ENCODE results near the gene MSH3.
"Not testable (repeated sequence)": the region's sequence is repeated elsewhere in the genome, so short reads cannot be mapped to it uniquely, and the experiment has no call there.

MSH3 gene

GRCh38 chr5:80884086-80884813, 229.8 kb downstream of the MSH3 start:
- H3K27me3 ChIP-seq (ENCODE audit: control insufficient read depth, insufficient read depth, low read length): no peaks in the 10 kb centered on the region
- H3K27ac ChIP-seq (ENCODE audit: low read length): no peak overlapping the region
- DNase-seq (ENCODE audit: low read depth, low spot score): no peak
- WGBS (ENCODE audit: insufficient coverage, insufficient read length): no CpG with 5 or more reads among the region's 3 CpGs
- no peak overlapping the region for H3K4me3 ChIP-seq (ENCODE audit: low read length)
- H3K4me1 ChIP-seq (ENCODE audit: control insufficient read depth, insufficient read depth, low read length): no peaks in the 10 kb centered on the region
- no peaks in the 10 kb centered on the region for H3K9me3 ChIP-seq (ENCODE audit: control insufficient read depth, insufficient read depth, low read length)
- H3K36me3 ChIP-seq (ENCODE audit: control insufficient read depth, insufficient read depth, low read length): no peaks in the 10 kb centered on the region

DNA sequence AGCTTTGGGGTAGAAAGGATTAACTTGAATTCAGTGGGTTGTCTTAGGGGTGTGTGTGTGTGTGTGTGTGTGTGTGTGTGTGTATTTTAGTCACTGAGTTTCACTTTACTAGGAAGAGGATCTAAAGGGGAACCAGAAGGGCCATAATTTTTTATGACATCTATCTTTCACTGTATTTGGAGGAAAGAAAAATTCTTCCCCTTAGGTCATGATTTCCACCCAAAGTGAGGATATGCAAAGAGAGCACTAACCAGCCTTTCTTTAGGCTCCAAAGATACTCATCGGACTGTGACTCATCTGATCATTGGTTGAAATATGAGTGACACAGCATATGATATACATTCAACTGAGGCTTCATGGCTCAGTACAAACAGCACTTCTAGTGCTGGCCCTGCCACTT, 230.5 kb downstream of the MSH3 start:
- Histone ChIP-seq H3K4me1 (ENCODE audit: control insufficient read depth, insufficient read depth, low read length) (no peaks in the 10 kb centered on the region), H3K27me3 (ENCODE audit: control insufficient read depth, insufficient read depth, low read length) (no peaks in the 10 kb centered on the region), H3K36me3 (ENCODE audit: control insufficient read depth, insufficient read depth, low read length) (no peaks in the 10 kb centered on the region), H3K4me3 (ENCODE audit: low read length) (no peak overlapping the region), H3K27ac (ENCODE audit: low read length) (no peak overlapping the region), H3K9me3 (ENCODE audit: control insufficient read depth, insufficient read depth, low read length) (no peaks in the 10 kb centered on the region)
- no CpG with 5 or more reads among the region's 1 CpG for WGBS (ENCODE audit: insufficient coverage, insufficient read length)
- no peak for DNase-seq (ENCODE audit: low read depth, low spot score)

DNA sequence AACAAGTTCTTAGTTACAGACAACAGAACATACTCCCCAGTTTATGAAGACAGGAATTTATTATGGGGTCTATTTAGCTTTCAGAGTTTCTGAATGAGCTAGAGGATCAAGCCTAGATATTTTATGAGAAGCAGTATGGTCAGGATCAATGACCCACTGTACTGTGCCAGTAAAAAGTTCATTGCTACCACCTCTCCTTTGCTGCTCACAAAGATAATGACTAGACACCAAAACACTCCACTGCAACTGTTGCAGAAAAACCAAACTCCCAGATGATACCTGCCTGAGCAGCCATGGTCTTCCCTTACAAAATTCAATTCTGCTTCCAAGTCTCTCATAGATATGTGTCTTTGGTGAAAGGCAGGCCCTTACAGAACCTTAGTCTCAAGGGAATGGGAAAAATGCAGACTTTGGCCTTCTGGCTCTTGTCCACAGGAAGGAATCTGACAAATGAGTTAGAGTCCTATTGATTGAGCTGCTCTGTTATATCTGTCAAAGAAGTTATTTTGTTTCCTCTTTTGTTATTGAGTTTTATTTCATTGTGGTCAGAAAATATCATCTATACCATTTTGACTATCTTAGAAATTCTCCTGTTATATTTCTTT, 231.0 kb downstream of the MSH3 start:
- H3K27ac ChIP-seq (ENCODE audit: low read length): no peak overlapping the region
- no peak overlapping the region for H3K4me3 ChIP-seq (ENCODE audit: low read length)
- H3K27me3 ChIP-seq (ENCODE audit: control insufficient read depth, insufficient read depth, low read length): no peaks in the 10 kb centered on the region
- H3K36me3 ChIP-seq (ENCODE audit: control insufficient read depth, insufficient read depth, low read length): no peaks in the 10 kb centered on the region
- H3K4me1 ChIP-seq (ENCODE audit: control insufficient read depth, insufficient read depth, low read length): no peaks in the 10 kb centered on the region
- DNase-seq (ENCODE audit: low read depth, low spot score): no peak
- H3K9me3 ChIP-seq (ENCODE audit: control insufficient read depth, insufficient read depth, low read length): no peaks in the 10 kb centered on the region

- no peak for DNase-seq (ENCODE audit: low read depth, low spot score)
- no peak overlapping the region for H3K4me3 ChIP-seq (ENCODE audit: low read length)
- H3K36me3 ChIP-seq (ENCODE audit: control insufficient read depth, insufficient read depth, low read length): no peaks in the 10 kb centered on the region
- H3K9me3 ChIP-seq (ENCODE audit: control insufficient read depth, insufficient read depth, low read length): no peaks in the 10 kb centered on the region
- no CpG with 5 or more reads among the region's 3 CpGs for WGBS (ENCODE audit: insufficient coverage, insufficient read length)
- no peaks in the 10 kb centered on the region for H3K4me1 ChIP-seq (ENCODE audit: control insufficient read depth, insufficient read depth, low read length)
- no peak overlapping the region for H3K27ac ChIP-seq (ENCODE audit: low read length)
- no peaks in the 10 kb centered on the region for H3K27me3 ChIP-seq (ENCODE audit: control insufficient read depth, insufficient read depth, low read length)
Measured at GRCh38 chr5:80894083-80894482, 239.6 kb downstream of the MSH3 start.

DNA sequence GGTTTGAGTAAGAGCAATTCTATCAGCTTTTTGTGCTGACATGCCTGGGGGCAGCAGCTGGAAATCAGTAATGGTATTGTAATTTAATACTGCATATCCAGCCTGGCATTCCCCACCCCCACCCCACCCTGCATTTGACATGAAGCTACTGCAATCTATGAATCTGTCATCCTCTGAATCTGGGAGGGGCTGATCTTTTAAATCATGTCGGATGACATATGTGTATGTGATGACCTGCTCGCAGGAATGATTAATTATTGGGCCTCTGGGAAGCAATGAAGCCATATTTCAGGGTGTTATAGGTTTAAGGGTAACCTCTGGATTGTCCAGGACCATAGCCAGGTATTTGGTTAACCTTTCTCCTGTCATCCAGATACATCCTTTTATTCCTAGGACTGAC, 241.1 kb downstream of the MSH3 start:
- WGBS (ENCODE audit: insufficient coverage, insufficient read length): no CpG with 5 or more reads among the region's 2 CpGs

DNA sequence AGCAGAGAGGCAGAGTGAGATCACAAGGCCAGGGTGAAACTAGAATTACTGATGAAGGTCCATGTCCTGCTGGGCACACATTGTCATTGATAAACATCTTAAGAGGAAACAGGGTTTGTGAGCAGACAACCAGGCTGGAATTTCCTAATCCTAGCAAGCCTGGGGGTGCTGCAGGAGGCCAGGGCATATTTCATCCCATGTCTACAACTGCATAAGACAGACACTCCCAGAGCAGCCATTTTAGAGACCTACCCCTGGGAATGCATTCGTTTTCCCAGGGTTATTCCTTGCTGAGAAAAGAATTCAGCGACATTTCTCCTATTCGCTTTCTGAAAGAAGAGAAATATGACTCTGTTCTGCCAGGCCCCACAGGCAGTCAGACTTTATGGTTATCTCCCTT, 248.2 kb downstream of the MSH3 start:
- no CpG with 5 or more reads among the region's 3 CpGs for WGBS (ENCODE audit: insufficient coverage, insufficient read length)
- H3K27ac ChIP-seq (ENCODE audit: low read length); H3K9me3 ChIP-seq (ENCODE audit: control insufficient read depth, insufficient read depth, low read length); H3K36me3 ChIP-seq (ENCODE audit: control insufficient read depth, insufficient read depth, low read length); H3K27me3 ChIP-seq (ENCODE audit: control insufficient read depth, insufficient read depth, low read length); H3K4me1 ChIP-seq (ENCODE audit: control insufficient read depth, insufficient read depth, low read length); DNase-seq (ENCODE audit: low read depth, low spot score); H3K4me3 ChIP-seq (ENCODE audit: low read length): not testable (repeated sequence)

More for the DNA sequence above, 241.1 kb downstream of the MSH3 start:
- H3K9me3 ChIP-seq (ENCODE audit: control insufficient read depth, insufficient read depth, low read length): no peaks in the 10 kb centered on the region
- H3K4me1 ChIP-seq (ENCODE audit: control insufficient read depth, insufficient read depth, low read length): no peaks in the 10 kb centered on the region
- no peaks in the 10 kb centered on the region for H3K36me3 ChIP-seq (ENCODE audit: control insufficient read depth, insufficient read depth, low read length)
- no peak for DNase-seq (ENCODE audit: low read depth, low spot score)
- H3K27ac ChIP-seq (ENCODE audit: low read length): no peak overlapping the region
- no peak overlapping the region for H3K4me3 ChIP-seq (ENCODE audit: low read length)
- H3K27me3 ChIP-seq (ENCODE audit: control insufficient read depth, insufficient read depth, low read length): no peaks in the 10 kb centered on the region

GRCh38 chr5:80904533-80905187, 250.2 kb downstream of the MSH3 start:
- no CpG with 5 or more reads among the region's 1 CpG for WGBS (ENCODE audit: insufficient coverage, insufficient read length)
- H3K4me3 ChIP-seq (ENCODE audit: low read length): no peak overlapping the region
- no peaks in the 10 kb centered on the region for H3K27me3 ChIP-seq (ENCODE audit: control insufficient read depth, insufficient read depth, low read length)
- no peaks in the 10 kb centered on the region for H3K4me1 ChIP-seq (ENCODE audit: control insufficient read depth, insufficient read depth, low read length)
- no peak for DNase-seq (ENCODE audit: low read depth, low spot score)
- no peak overlapping the region for H3K27ac ChIP-seq (ENCODE audit: low read length)
- H3K36me3 ChIP-seq (ENCODE audit: control insufficient read depth, insufficient read depth, low read length): no peaks in the 10 kb centered on the region
- no peaks in the 10 kb centered on the region; the same call in 1 of the 2 replicates for H3K9me3 ChIP-seq (ENCODE audit: control insufficient read depth, insufficient read depth, low read length)

GRCh38 chr5:80905405-80905804, 251.0 kb downstream of the MSH3 start:
- WGBS (ENCODE audit: insufficient coverage, insufficient read length): no CpG with 5 or more reads among the region's 1 CpG
- Histone ChIP-seq H3K27ac (ENCODE audit: low read length) (no peak overlapping the region), H3K27me3 (ENCODE audit: control insufficient read depth, insufficient read depth, low read length) (no peaks in the 10 kb centered on the region), H3K9me3 (ENCODE audit: control insufficient read depth, insufficient read depth, low read length) (no peaks in the 10 kb centered on the region; the same call in 1 of the 2 replicates), H3K4me3 (ENCODE audit: low read length) (no peak overlapping the region), H3K4me1 (ENCODE audit: control insufficient read depth, insufficient read depth, low read length) (no peaks in the 10 kb centered on the region), H3K36me3 (ENCODE audit: control insufficient read depth, insufficient read depth, low read length) (no peaks in the 10 kb centered on the region)
- no peak for DNase-seq (ENCODE audit: low read depth, low spot score)

GRCh38 chr5:80912479-80912878, 258.0 kb downstream of the MSH3 start:
- no peak overlapping the region for H3K4me3 ChIP-seq (ENCODE audit: low read length)
- H3K27ac ChIP-seq (ENCODE audit: low read length): no peak overlapping the region
- no peaks in the 10 kb centered on the region for H3K4me1 ChIP-seq (ENCODE audit: control insufficient read depth, insufficient read depth, low read length)
- H3K27me3 ChIP-seq (ENCODE audit: control insufficient read depth, insufficient read depth, low read length): no peaks in the 10 kb centered on the region
- DNase-seq (ENCODE audit: low read depth, low spot score): no peak
- no CpG with 5 or more reads among the region's 3 CpGs for WGBS (ENCODE audit: insufficient coverage, insufficient read length)
- H3K9me3 ChIP-seq (ENCODE audit: control insufficient read depth, insufficient read depth, low read length): no peaks in the 10 kb centered on the region
- H3K36me3 ChIP-seq (ENCODE audit: control insufficient read depth, insufficient read depth, low read length): no peaks in the 10 kb centered on the region

DNA sequence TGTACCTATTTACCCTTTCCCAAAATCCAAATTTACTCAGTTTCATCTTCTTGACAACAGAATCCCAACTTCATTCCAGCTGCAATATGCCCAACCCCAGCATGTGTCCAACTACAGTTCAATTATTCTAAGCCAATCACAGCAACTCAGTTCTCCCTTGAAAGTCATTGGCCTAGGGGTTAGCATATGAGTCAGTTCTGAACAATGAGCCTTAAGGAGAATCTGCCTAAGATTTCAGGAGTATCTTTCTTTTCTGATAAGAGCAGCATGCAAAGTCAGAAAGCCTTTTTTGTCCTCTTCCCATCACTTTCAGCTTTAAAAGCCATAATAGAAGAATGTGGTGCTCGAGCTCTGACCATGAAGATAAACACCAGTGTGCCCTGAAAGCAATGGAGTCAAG, 261.3 kb downstream of the MSH3 start:
- H3K27ac ChIP-seq (ENCODE audit: low read length): no peak overlapping the region
- H3K4me1 ChIP-seq (ENCODE audit: control insufficient read depth, insufficient read depth, low read length): no peaks in the 10 kb centered on the region
- no CpG with 5 or more reads among the region's 1 CpG for WGBS (ENCODE audit: insufficient coverage, insufficient read length)
- H3K9me3 ChIP-seq (ENCODE audit: control insufficient read depth, insufficient read depth, low read length): no peaks in the 10 kb centered on the region
- DNase-seq (ENCODE audit: low read depth, low spot score): no peak
- no peaks in the 10 kb centered on the region for H3K36me3 ChIP-seq (ENCODE audit: control insufficient read depth, insufficient read depth, low read length)
- no peaks in the 10 kb centered on the region for H3K27me3 ChIP-seq (ENCODE audit: control insufficient read depth, insufficient read depth, low read length)
- no peak overlapping the region for H3K4me3 ChIP-seq (ENCODE audit: low read length)

All from iPS DF 6.9 (cell line).